Measurements from ENCODE around the gene TEX29.

- TF ChIP-seq CTCF (IDR thresholded peaks at IDR 0.05): no peak
- no peak for TF ChIP-seq ZNF263 (CRISPR knock-in tag; IDR thresholded peaks at IDR 0.05; ENCODE audit: low read depth)
- TF ChIP-seq NR2C2 (CRISPR knock-in tag; IDR thresholded peaks at IDR 0.05): no peak
- no peak for TF ChIP-seq RORB (CRISPR knock-in tag; IDR thresholded peaks at IDR 0.05)
- TF ChIP-seq IRF2 (CRISPR knock-in tag; IDR thresholded peaks at IDR 0.05; ENCODE audit: borderline replicate concordance, low read depth): no peak
- no peak for TF ChIP-seq ETV6 (CRISPR knock-in tag; IDR thresholded peaks at IDR 0.05)
- no peak for TF ChIP-seq ZNF138 (CRISPR knock-in tag; conservative IDR thresholded peaks at IDR 0.05)
- no peak for TF ChIP-seq SMAD4 (CRISPR knock-in tag; IDR thresholded peaks at IDR 0.05)
- no peak for TF ChIP-seq ATF2 (CRISPR knock-in tag; IDR thresholded peaks at IDR 0.05; ENCODE audit: borderline replicate concordance, low read depth)
- TF ChIP-seq ZNF317 (CRISPR knock-in tag; IDR thresholded peaks at IDR 0.05; ENCODE audit: borderline replicate concordance, low read depth): no peak
- TF ChIP-seq ZNF416 (CRISPR knock-in tag; IDR thresholded peaks at IDR 0.05): no peak
- TF ChIP-seq ESRRA (CRISPR knock-in tag; IDR thresholded peaks at IDR 0.05; ENCODE audit: borderline replicate concordance): no peak
- no peak for TF ChIP-seq MAX (CRISPR knock-in tag; IDR thresholded peaks at IDR 0.05)
Observed at GRCh38 chr13:111341886-111342285, 21.4 kb downstream of the TEX29 start.
